Frontal cortex (tissue), 4 donors: Measurements from ENCODE around the gene MDH1. TPM values are rescaled to one million over a fixed set of nuclear protein-coding genes. Genes with fewer than 3 reads are reported as not detected.
"Not testable (repeated sequence)": the region's sequence is repeated elsewhere in the genome, so short reads cannot be mapped to it uniquely, and the experiment has no call there.

Source experiments
- DNase-seq, 2 donors: peaks; one replicate each; pipeline ENCODE4 v3.0.0; 2012; ENCODE audit warnings: low spot score in 2 of 2
- FAIRE-seq: peaks from 2 replicates; lab custom pipeline; 2012; peaks lifted over from hg19 to GRCh38; lab: Jason Lieb, UNC
- total RNA-seq: library from RNA; depleted of rRNA; stranded (reverse); fragments of >200 nt; gene quantifications from one replicate; pipeline ENCODE4 v1.2.3, GENCODE V29; 2014
- donor health status: control.
- donor health status: control.
- donor health status: control.

Gene MDH1
- total RNA-seq = 210 TPM

DNA sequence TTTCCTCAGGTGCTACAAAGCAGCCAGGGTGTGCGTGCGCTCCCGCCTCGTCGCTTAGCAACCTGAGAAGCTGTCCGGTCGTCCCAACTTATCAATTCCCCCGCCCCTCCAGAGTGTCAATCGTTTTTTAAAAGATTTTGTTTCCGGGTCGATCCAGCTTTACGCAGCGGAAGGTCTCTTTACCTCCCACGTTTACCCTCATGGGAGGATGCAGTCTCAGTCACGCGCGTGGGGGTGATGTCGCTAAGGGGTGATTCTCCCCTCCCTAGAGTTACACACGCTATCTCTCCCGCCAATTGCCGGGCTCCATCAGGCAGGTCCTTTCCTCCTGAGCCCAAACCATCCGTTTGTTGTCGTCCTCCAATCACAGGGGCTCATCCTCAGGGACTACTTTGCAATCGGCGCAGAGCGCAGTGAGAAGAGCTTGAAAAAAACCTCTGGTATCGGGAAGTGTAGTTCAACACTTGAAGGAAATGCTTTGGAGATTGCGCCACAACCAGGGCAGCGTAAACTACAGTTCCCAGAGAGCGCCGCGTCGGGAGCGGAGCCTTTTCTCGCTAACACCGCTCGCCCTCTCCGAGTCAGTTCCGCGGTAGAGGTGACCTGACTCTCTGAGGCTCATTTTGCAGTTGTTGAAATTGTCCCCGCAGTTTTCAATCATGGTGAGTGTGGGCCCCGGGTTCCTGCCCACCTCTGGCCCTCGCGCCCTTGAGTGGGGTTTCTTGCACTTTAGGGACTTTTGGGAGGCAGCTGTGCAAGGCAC is at the start of gene MDH1, which contains the start of gene WDPCP:
Gene MDH1, plus strand, starts transcription at position 579 of the 763 bp plus-strand sequence. Its CDS starts 81 bp downstream, at position 660.
Gene WDPCP, minus strand, starts transcription at position 93 of the 763 bp plus-strand sequence. CDS start 206 bp downstream, outside the sequence.
- DNase-seq (peak; percentile 57 to 71), FAIRE-seq (peak; percentile 6)

DNA sequence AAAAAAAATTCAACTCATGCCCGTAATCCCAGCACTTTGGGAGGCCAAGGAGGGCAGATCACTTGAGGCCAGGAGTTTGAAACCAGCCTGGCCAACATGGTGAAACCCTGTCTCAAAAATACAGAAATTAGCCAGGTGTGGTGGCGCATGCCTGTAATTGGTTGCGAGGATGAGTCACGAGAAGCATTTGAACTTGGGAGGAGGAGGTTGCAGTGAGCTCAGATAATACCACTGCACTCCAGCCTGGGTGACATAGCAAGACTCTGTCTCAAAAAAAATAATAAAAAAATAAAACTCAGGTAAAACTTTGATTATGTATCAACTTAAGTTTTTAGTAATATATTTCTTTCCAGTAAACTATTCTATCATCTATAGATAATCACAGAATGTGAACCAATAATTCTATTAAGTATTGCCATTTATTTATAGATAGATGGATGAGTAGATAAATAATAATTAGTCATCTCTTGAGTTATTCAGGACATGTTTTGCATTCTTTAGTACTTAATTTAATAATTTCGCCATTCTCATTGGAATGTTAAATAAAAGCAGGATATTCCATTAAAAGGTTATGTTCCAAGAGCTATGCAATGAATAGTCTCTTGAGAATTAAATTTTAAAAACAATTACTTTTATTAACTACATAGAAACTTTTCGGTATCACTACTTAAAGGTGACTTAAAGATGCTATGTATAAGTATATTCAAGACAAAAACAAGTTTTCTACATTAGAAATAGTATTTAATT is 49.2 kb upstream of the MDH1 start:
- FAIRE-seq = peak; percentile 33
- DNase-seq = no peak

DNA sequence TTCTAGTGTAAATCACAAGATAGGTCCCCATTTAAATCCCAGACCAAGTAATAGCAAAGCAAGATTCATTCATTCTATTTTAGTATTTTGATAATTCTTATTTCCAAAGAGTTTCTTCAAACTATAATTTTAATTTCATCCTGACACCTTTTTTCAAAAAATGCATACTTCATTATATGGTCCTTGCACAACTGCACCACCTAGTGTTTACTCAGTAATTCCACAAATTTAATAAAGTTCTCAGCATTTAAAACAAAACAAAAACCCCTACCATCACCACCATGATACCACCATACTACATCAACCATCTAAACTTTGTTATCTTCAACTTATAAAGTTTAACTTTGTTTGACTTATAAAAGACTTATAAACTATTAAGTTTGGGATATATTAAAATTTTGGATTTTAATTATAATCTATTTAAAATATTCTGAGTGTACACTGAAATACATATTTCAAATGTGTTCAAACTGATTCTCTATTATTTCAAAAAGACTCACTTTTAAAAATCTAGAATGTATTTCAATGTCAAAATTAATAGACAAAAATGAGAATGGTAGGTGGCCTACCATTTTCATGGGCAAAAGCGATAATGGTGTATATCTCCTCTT is 44.6 kb upstream of the MDH1 start:
- peak; percentile 84 for FAIRE-seq
- no peak for DNase-seq

DNA sequence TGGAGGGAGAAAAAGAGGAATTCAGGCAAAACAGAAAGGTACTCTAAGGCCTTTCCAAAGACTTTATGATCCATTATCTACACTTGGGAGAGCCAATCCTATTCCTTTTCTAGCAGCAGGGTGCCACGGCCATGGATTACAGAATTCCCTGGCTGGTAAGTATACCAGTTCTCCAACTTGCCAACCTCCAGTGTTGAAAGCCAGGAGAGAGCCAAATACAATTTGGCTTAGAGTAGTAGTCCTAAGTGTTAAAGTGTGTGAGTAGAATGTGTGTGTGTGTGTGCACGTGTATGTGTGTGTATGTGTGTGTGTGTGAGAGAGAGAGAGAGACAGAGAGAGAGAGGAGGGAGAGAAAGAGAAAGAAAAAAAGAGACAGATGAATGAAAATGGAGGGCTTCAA is 43.7 kb upstream of the MDH1 start:
- no peak for FAIRE-seq

DNA sequence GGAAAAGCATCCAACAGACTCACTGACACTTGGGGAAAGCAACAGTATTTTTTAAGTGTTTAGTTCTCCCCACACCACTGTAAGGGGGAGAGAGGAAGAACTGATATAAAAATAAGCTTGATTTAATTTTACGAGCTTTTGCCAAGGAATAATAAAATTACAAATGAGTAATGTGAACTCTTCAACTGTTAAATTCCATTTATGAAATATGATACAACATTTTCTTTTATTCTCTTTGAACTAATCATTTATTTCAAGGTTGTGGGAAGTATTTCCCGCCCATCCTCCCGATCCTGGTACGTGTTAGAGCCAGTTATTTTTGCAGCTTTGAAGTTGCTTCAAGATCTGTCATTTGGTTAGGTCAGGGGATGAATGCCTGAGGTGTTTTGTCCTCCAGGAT is 35.7 kb upstream of the MDH1 start:
- FAIRE-seq (no peak), DNase-seq (no peak)

More for the DNA sequence above, 43.7 kb upstream of the MDH1 start:
- DNase-seq = no peak

DNA sequence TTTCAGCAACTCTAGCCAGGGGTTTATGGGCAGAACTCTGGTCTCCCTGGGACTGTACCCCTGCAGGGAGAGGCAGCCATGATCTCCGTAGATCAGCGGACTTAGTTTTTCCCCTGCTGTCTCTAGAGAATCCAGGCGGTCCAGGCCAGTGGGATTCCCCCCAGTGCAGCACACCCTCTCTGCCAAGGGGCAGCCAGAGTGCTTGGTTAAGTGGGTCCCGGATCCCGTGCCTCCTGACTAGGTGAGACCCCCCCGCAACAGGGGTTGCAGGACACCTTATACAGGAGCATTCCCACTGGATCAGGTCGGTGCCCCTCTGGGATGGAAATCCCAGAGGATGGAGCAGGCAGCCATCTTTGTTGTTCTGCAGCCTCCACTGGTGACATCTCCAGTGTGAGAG is 33.5 kb upstream of the MDH1 start:
- DNase-seq (no peak), FAIRE-seq (no peak)

DNA sequence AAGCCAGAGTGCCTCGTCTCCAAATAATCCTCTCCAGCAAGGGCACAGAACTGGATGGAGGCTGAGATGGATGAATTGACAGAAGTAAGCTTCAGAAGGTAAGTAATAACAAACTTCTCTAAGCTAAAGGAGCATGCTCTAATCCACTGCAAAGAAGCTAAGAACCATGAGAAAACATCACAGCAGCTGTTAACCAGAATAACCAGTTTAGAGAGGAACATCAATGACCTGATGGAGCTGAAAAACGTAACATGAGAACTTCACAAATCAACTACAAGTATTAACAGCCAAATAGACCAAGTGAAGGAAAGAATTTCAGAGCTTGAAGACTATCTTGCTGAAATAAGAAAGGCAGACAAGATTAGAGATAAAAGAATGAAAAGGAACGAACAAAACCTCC is 32.8 kb upstream of the MDH1 start:
- DNase-seq = no peak
- FAIRE-seq = no peak

DNA sequence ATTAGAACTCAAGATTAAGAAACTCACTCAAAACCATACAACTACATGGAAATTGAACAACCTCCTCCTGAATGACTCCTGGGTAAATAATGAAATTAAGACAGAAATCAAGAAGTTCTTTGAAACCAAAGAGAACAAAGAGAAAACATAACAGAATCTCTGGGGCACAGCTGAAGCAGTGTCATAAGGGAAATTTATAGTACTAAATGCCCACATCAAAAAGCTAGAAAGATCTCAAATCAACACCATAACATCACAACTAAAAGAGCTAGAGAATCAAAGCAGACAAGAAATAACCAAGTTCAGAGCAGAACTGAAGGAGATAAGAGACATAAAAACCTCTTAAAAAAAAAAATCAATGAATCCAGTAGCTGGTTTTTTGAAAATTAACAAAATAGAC is 30.9 kb upstream of the MDH1 start:
- DNase-seq, FAIRE-seq: not testable (repeated sequence)

DNA sequence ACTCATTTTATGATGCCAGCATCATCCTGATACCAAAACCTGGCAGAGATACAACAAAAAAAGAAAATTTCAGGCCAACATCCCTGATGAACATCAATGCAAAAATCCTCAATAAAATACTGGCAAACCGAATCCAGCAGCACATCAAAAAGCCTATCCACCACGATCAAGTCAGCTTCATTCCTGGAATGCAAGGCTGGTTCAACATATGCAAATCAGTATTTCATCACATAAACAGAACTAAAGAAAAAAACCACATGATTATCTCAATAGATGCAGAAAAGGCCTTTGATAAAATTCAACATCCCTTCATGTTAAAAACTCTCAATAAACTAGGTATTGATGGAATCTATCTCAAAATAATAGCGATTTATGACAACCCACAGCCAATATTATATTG is 29.8 kb upstream of the MDH1 start:
- not testable (repeated sequence) for FAIRE-seq

DNA sequence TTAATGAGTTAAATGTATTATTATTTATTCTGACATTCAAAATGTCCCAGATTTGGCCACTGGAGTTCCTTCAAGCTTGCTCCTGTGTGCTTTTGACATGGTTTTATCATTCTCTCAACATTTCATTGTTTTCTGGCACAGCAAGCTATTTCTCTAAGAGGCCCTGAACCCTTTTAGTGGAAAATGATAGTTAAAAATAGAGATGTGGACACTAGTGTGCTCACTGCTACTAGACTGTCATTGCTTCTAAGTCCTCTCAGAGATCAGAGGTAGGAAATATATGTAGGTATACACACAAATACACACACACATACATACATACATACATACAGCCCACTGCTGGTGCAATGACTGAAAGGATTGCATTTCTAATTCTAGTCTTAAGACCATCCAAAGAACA is 26.0 kb upstream of the MDH1 start:
- DNase-seq = no peak
- no peak for FAIRE-seq

More for the DNA sequence above, 29.8 kb upstream of the MDH1 start:
- DNase-seq = not testable (repeated sequence)

DNA sequence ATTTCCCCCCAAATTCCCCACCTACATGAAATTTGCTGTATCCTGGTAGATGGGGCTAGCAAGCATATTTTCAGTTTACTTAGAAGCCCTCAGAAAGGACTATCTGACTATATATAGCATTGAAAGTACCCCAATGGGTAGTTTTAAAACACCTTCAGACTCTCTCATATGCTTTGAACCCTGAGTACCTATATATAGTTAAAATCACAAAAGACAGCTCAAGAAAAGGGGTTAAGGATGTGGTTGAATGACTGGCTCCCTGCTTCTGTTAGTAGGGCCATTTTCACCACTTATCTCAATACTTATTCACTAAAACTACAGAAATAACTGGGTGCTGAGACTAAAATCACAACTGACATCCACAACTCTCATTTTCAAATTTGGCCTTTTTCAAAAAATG is 19.0 kb upstream of the MDH1 start:
- no peak for FAIRE-seq

DNA sequence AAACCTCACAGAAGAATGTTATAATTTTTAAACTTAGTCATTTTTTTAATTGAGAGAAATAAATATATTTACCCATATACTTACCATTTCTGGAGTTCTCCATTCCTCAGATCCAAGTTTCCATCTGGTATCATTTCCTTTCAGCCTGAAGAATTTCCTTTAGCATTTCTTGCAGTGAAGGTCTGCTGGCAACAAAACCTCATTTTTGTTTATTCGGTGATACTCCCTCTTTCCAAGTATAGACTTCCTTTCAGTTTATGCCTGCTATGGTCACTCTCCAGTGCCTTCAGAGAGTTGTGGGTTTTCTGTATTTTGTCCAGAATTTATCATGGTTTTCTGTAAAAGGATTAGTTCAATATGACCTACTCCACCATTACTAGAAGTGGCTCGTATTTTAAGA is 17.5 kb upstream of the MDH1 start:
- DNase-seq = no peak
- FAIRE-seq = no peak

More for the DNA sequence above, 19.0 kb upstream of the MDH1 start:
- DNase-seq = no peak

DNA sequence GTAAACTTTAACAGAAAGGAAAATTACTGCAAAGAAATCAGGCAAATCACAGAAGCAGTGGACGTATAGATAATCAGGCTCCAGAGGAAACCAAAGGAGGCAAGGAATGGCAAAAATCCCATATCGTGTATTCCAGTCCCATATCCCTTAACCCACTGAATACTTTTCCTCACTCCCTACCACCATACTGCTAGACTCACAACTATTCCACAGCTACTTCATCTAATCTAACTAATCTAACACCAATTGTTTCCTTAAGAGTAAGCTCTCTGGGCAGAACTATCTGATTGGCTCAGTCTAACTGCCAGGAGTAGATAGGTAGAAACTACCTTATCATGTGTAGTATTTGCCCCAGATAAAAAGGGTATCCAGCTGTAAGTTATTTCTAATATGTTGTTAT is 16.8 kb upstream of the MDH1 start:
- no peak for DNase-seq
- no peak for FAIRE-seq

DNA sequence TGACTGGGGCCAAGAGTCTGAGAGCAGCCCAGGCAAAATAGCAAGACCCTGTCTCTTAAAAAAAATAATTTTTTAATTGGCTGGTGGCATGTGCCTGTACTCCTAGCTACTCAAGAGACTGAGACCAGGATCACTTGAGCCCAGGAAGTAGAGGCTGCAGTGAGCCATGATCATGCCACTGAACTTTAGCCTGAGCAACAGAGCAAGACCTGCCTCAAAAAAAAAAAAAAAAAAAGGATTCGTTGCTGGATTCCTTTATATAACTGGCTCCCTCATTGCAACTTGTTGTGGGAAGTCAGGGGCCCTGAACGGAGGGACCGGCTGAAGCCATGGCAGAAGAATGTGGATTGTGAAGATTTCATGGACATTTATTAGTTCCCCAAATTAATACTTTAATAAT is 15.7 kb upstream of the MDH1 start:
- not testable (repeated sequence) for DNase-seq, FAIRE-seq

DNA sequence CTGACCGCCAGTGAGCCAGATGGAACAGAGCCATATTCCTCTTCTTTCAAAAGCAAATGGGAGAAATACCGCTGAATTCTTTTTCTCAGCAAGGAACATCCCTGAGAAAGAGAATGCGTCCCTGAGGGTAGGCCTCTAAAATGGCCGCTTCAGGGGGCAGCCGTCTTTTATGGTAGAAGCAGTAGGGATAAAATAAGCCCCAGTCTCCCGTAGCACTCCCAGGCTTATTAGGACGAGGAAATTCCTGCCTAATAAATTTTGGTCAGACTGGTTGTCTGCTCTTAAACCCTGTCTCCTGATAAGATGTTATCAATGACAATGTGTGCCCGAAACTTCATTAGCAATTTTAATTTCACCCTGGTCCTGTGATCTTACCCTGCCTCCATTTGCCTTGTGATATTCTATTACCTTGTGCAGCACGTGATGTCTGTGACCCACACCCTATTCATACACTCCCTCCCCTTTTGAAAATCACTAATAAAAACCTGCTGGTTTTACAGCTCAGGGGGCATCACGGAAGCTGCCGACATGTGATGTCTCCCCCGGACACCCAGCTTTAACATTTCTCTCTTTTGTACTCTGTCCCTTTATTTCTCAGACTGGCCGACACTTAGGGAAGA is 14.9 kb upstream of the MDH1 start:
- not testable (repeated sequence) for DNase-seq, FAIRE-seq

DNA sequence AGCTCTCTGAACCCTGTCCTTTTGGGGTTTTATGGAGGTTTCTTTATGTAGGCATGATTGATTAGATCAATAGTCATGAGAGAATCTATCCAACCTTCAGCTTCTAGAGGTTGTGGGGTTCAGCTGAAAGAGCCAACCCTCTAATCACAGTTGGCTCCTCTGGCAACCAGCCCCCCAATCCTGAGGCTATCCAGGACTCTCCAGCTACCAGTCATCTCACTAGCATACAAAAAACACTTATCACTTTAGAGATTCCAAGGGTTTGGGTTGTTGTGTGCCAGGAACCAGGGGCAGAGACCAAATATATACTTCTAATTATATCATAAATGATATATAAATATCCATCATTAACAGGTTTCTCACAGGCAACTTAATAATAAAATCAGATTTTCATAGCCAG is 12.2 kb upstream of the MDH1 start:
- no peak for DNase-seq
- FAIRE-seq = no peak

DNA sequence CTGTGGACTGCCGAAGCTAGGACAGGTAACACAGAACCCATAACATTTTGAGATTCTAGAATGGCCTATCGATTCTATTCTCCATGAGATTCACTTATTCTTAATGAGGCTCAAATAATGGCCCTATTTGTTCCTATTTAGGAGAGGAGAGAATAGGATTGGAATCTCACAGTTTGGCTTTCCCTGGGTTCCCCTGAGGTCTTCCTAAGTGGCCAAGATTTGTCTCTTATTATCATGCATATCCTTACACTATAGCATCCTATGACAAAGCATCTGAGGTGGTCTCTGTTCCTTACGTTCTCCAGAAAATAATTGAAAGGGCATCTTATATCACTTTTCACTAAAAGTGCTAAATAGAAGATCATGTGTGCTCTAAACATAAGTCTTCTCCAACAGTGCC is 10.0 kb upstream of the MDH1 start:
- FAIRE-seq = no peak
- DNase-seq = no peak

DNA sequence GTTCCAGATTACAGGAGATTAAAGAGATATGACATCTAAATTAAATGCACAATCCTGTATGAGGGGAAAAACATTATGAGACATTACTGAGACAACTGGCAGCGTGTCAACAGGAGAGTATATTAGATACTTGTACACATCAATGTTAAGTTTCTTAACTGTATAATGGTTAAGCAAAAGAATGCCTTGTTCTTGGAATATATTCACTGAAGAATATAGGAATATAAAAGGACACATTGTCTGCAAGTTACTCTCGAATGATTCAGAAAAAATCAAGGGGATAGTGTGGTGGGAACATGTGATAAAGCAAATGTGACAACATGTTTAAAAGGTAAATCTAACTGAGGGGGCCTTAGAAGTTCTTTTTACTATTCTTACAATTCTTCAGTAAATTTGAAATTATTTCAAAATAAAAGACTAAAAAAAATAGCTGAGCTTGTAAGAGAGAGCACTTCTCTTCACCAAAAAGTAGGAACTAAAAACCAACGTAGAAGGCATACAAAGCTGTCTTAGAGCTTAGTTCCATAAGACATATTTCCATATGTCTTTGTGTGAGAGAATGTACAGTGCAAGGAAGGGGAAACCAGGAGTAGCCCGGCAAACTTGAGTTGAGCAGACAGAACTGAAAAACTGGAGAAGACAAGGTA is 8.0 kb upstream of the MDH1 start:
- no peak for DNase-seq
- FAIRE-seq = no peak

DNA sequence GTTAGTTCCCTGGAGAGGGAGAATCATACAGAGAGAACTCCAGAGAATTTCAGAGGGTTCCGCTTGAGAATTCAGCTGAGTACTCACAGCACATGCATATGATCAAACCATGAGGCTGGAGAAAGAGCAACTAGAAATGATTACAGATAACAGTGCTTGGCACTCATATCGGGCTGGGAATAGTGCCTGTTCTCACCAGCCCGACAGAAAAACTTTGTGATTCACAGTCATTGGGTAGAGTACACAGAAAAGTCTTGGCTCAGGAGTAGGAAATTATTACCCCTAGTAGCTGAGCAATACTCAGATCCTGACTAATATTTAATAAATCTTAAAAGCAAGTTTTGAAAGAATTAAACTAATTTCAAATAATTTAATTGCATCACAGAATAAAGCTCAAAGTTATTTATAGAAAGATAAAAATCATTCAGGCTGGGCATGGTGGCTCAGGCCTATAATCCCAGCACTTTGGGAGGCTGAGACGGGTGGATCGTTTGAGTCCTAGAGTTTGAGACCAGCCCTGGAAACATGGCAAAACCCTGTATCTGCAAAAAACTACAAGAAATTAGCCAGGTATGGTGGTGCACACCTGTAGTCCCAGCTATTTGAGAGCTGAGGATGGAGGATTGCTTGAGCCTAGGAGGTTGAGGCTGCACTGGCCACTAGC is 7.3 kb upstream of the MDH1 start:
- DNase-seq (no peak), FAIRE-seq (no peak)
